ENCODE results near the gene TVP23A. TPM values are rescaled to one million over a fixed set of nuclear protein-coding genes. Genes with fewer than 3 reads are reported as not detected.

TVP23A gene
- total RNA-seq, result 1 to 10 TPM in 2 of 4 donors, not detected in 2; 1.1 to 3.3 TPM

GRCh38 chr16:10817963-10818941 is at the start of gene TVP23A:
Gene TVP23A, minus strand, starts transcription at chr16:10818794. Its CDS starts 301 bp downstream, at chr16:10818493.
- H3K36me3 ChIP-seq, result no peaks in the 10 kb centered on the region
- H3K4me3 ChIP-seq, result peak within 1 kb of the TSS; percentile 21 to 40 (median 33)
- no peak for DNase-seq
- H3K4me1 ChIP-seq, result no peaks in the 10 kb centered on the region
- H3K9me3 ChIP-seq, result no peaks in the 10 kb centered on the region
- TF ChIP-seq POLR2A (IDR thresholded peaks at IDR 0.05), result no peak
- no peak for TF ChIP-seq CTCF (IDR thresholded peaks at IDR 0.05)
- no peaks in the 10 kb centered on the region for H3K27me3 ChIP-seq
- H3K27ac ChIP-seq, result peak within 1 kb of the TSS in 1 of 4 donors; percentile 3

DNA sequence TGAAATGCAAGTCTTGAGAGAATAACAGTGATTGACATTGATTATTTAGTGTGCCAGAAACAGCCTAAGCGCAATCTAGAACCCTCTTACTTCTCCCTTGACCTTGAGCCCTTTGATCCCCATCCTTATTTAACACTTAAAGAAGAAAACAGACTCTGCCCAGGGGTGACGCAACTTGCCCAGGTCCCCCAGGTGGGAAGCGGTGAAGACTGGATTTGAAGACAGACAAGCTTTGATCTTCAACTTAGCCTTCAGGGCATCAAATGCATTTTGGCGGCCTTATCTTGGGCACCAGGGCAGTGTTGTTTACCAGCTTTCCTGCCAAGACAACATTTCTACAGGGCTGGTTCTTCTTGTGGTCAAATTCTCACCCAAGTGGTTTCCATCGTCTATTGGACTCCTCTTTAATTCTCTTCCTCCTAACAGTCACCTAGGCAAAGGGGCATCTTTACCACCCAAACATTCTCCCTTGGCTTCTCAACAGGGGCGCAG is 49.6 kb upstream of the TVP23A start:
- Histone ChIP-seq H3K4me1 (peaks cover 4 to 39% (median 25%) of the 10 kb centered on the region in 4 donors), H3K27ac (peak overlapping the region in 3 of 4 donors; percentile 36 to 77 (median 47)), H3K4me3 (peak overlapping the region in 1 of 4 donors; percentile 21), H3K36me3 (no peaks in the 10 kb centered on the region), H3K27me3 (no peaks in the 10 kb centered on the region), H3K9me3 (no peaks in the 10 kb centered on the region)
- peak in 1 of 3 donors; percentile 31 for DNase-seq
- TF ChIP-seq CTCF (IDR thresholded peaks at IDR 0.05) (no peak), POLR2A (IDR thresholded peaks at IDR 0.05) (no peak)

DNA sequence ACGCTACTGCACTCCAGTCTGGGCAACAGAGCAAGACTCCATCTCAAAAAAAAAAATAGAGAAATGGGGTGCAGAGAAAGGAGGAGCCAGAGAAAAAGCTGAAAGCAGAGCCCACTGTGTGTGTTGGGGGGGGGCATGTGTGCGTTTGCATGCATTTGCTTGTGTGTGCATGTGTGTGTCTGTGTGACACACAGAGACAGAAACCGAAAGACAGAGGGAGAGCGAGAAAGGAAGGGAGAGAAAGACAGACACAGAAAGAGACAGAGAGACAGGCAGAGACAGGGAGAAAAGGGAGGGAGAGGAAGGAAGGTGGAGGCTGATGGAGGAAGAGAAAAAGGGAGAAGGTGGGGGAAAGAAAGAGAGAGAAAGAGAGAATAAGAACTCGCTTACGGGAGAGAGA is 48.6 kb upstream of the TVP23A start:
- H3K36me3 ChIP-seq, result no peaks in the 10 kb centered on the region
- peak overlapping the region in 1 of 4 donors; percentile 77 for H3K27ac ChIP-seq
- H3K27me3 ChIP-seq, result no peaks in the 10 kb centered on the region
- peak in 1 of 3 donors; percentile 47 for DNase-seq
- peaks cover 4 to 37% (median 24%) of the 10 kb centered on the region in 4 donors for H3K4me1 ChIP-seq
- no peak overlapping the region for H3K4me3 ChIP-seq
- TF ChIP-seq POLR2A (IDR thresholded peaks at IDR 0.05) (no peak), CTCF (IDR thresholded peaks at IDR 0.05) (no peak)
- no peaks in the 10 kb centered on the region for H3K9me3 ChIP-seq

DNA sequence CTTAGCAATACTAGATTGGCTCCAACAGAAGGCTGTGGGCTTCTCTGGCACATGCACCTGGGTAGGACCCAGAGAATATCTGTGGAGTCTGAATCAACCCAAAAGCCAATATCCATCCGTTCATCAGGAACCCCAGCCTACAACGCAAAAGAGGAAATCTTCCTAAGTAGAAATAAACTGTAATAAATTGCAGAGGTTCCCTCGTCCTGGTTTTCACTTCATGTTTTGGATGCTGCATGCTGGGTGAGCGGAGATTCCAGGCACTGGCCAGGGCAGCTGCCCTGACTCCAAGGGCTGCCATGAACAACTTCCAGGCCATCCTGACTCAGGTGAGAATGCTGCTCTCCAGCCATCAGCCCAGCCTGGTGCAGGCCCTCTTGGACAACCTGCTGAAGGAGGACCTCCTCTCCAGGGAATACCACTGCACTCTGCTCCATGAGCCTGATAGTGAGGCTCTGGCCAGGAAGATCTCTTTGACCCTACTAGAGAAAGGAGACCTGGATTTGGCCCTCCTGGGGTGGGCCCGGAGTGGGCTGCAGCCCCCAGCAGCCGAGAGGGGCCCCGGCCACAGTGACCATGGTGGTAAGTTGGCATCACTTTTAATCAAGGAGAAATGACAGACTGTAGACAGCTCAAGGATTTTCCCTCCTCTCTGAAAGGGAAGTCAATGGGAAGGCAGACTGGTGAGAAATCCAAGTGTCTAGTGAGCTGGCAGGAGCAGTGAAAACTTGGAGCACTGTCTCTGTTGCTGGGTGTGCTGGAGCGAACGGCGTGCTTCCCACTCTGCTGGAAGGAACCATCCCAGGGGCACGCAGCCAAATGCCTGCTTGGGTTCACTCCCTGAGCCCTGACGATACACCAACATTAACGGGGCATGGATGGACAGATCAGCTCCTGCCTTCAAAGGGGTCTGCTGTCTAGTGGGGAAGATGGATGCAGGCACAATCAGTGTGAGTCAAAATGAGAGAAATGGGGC is 47.7 kb upstream of the TVP23A start:
- Histone ChIP-seq H3K4me3 (peak overlapping the region in 1 of 4 donors; percentile 16), H3K4me1 (peaks cover 0 to 30% (median 18%) of the 10 kb centered on the region in 4 donors), H3K27me3 (no peaks in the 10 kb centered on the region), H3K36me3 (no peaks in the 10 kb centered on the region), H3K9me3 (no peaks in the 10 kb centered on the region), H3K27ac (peak overlapping the region in 3 of 4 donors; percentile 17 to 77 (median 46))
- TF ChIP-seq POLR2A (IDR thresholded peaks at IDR 0.05), result no peak
- TF ChIP-seq CTCF (IDR thresholded peaks at IDR 0.05), result no peak
- peak in 1 of 3 donors; percentile 17 for DNase-seq

GRCh38 chr16:10862438-10862837 is 43.8 kb upstream of the TVP23A start:
- no peak overlapping the region for H3K4me3 ChIP-seq
- H3K4me1 ChIP-seq, result peaks cover 0 to 4% (median 0%) of the 10 kb centered on the region in 4 donors
- H3K27ac ChIP-seq, result no peak overlapping the region
- peak in 1 of 3 donors; percentile 71 for DNase-seq
- no peaks in the 10 kb centered on the region for H3K9me3 ChIP-seq
- H3K36me3 ChIP-seq, result no peaks in the 10 kb centered on the region
- TF ChIP-seq CTCF (IDR thresholded peaks at IDR 0.05) (no peak), POLR2A (IDR thresholded peaks at IDR 0.05) (no peak)
- no peaks in the 10 kb centered on the region for H3K27me3 ChIP-seq

Data from Peyer's patch (tissue), 4 donors.